Stomach (tissue), 4 donors: ENCODE data around the gene VGF.

ENCODE experiments used
- EP300 ChIP-seq: sonication (generic); formaldehyde crosslinking; IDR thresholded peaks from one replicate; pipeline ENCODE4 v1.6.1; 2017; ENCODE audit warnings: antibody characterized with exemption
- POLR2A ChIP-seq, 4 donors: fragments of 450-650 bp; IDR thresholded peaks; one replicate each; pipeline ENCODE4 v1.6.1; 2016; ENCODE audit warnings: antibody characterized with exemption in 4 of 4, control low read depth in 2 of 4, mild to moderate bottlenecking in 1 of 4, moderate library complexity in 1 of 4
- POLR2AphosphoS5 ChIP-seq, 3 donors: sonication (generic); formaldehyde crosslinking; IDR thresholded peaks; one replicate each; pipeline ENCODE4 v1.6.1; 2016; ENCODE audit warnings: antibody characterized with exemption in 3 of 3
- TF ChIP-seq, protein P1 (sequence below), 7 experiments: fragments of 450-650 bp in 4 of 7; fragments of 200-600 bp in 3 of 7; sonication (generic) in 3 of 7; IDR thresholded peaks; one replicate each; pipeline ENCODE4 v1.5.1; 2016 to 2019; ENCODE audit warnings: antibody characterized with exemption in 7 of 7, control low read depth in 2 of 7, mild to moderate bottlenecking in 1 of 7

DNA sequence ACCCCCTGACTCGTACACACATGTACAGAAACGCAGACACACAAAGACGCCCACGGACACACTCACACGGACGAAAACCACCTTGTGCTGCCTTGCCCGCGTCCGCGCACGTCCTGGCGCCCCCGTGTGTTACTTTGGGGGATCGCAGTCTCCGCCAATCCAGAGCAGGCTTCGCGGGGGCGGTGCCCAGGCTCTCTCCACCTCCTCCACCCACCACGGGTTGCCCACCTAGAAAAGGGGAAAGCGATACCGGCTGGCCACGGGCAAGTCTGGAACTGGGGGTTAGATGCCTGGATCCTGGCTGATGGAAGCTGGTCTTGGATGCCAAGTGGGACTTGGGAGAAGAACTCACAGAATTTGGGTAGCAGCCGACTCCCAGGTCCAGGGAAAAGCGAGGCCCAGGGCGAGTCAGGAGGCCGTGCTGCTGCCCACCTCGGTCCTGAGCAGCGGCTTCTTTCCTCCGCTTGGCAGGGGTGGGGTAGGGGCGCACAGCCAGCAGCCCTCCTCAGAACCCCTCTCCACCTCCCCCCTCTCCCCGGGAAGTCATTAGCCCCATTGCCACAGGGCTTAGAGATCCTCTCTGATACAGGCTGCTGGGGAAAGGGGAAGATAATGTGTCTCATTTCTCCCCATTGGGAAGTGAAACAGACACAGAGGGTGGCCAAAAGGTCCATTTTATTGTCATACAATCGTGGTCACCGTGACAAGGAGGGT is 4.6 kb upstream of the VGF start:
- TF ChIP-seq POLR2A (IDR thresholded peaks at IDR 0.05), result no peak
- TF ChIP-seq, protein P1, sequence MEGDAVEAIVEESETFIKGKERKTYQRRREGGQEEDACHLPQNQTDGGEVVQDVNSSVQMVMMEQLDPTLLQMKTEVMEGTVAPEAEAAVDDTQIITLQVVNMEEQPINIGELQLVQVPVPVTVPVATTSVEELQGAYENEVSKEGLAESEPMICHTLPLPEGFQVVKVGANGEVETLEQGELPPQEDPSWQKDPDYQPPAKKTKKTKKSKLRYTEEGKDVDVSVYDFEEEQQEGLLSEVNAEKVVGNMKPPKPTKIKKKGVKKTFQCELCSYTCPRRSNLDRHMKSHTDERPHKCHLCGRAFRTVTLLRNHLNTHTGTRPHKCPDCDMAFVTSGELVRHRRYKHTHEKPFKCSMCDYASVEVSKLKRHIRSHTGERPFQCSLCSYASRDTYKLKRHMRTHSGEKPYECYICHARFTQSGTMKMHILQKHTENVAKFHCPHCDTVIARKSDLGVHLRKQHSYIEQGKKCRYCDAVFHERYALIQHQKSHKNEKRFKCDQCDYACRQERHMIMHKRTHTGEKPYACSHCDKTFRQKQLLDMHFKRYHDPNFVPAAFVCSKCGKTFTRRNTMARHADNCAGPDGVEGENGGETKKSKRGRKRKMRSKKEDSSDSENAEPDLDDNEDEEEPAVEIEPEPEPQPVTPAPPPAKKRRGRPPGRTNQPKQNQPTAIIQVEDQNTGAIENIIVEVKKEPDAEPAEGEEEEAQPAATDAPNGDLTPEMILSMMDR (IDR thresholded peaks at IDR 0.05), result peak in 5 of 7 experiments; percentile 68 to 88 (median 84)
- peak in 1 of 3 donors; percentile 12 for TF ChIP-seq POLR2AphosphoS5 (IDR thresholded peaks at IDR 0.05)
- TF ChIP-seq EP300, result no peak
